HG02798 (cell line): Measurements from ENCODE around the gene INVS.
"Not testable (repeated sequence)": the region's sequence is repeated elsewhere in the genome, so short reads cannot be mapped to it uniquely, and the experiment has no call there.

Experiments
- ATAC-seq: cut with Tn5 transposase; IDR thresholded peaks from one replicate; pipeline ENCODE4 v1.9.1; 2021; ENCODE audit warnings: mild to moderate bottlenecking; ENCODE audit not compliant: unreplicated experiment, poor library complexity

The INVS gene

DNA sequence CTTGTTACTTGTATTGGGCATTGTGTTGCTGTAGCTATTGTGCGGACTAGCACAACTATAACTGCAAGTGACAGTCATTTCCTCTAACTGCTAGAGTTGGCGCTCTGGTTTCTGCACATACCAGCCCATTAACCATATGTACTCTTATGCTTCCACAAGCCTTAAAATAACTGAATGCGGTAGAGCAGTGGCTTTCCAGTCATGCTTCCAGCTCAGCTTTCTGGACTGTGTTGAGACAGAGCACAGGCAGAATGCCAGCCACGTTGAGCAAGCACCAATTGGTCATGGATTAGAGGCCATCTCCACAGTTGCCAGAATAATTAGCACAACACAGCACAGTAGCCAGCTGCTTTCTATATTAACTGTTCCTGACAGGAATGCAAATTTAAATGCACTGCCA lies 12.2 kb downstream of the INVS start:
- no peak for ATAC-seq

DNA sequence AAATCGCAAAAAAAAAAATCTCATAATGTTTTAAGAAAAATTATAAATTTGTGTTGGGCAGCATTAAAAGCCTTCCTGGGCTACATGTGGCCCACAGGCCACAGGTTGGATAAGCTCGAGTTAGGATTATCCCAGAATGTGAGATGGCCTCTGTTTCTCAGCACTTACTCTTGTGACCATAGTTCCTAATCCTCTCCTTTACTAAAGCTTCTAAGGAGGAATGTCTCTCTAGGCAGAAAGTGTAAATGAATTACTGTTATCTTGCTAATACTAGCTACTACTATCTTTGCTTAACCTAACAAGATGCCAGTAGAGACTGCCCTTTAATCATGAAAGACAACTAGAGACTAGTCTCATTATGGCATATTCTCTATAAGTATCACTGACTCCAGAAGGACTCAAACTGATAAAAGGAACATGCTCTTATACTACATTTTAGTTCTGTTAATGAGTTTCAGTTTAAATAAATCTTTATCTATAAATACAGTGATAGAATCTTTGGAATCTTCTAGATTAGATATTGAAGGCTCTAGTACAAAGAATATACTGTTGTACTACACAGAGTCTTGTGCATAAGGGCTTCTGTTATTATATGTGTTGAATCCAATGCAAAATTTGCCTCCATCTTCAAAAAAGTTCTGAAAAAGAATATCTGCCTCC lies 13.8 kb downstream of the INVS start:
- no peak for ATAC-seq

DNA sequence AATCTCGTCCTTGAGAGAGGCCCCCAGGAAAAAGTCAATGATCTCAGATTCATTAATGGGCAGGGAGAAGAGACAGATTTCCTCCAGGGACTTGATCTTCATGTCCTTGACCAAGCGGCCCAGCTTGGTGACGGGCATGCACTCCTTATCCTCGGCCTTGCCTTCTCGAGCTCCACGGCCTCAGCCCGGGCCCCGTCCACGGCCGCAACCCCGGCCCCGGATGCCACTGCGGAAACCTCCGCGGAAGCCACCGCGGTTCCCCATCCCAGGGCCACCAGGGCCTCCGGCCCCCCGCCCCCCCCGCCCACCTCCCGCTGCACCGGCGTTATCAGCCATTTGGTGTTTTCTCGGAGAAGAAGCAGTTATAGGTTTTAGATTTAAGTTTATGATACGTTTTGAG lies 18.3 kb downstream of the INVS start:
- ATAC-seq: no peak

DNA sequence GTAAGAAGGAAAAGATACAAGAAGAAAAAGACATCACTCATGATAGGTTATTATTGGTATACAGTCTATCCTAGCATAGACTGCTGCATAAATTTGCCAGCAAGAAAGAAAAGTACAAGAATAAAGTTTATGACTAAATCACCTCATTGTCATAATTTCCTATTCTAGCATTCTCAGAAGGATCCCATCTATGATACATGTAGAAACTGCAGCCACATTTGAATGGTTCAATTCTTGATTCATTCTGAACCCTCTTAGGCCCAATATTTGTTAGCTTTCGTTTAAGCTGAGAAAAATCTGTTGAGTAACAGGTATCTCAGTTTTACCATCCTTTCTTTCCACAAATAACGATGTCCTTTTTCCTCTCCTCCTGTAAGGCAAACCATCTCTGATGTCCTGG lies 21.2 kb downstream of the INVS start:
- no peak for ATAC-seq

DNA sequence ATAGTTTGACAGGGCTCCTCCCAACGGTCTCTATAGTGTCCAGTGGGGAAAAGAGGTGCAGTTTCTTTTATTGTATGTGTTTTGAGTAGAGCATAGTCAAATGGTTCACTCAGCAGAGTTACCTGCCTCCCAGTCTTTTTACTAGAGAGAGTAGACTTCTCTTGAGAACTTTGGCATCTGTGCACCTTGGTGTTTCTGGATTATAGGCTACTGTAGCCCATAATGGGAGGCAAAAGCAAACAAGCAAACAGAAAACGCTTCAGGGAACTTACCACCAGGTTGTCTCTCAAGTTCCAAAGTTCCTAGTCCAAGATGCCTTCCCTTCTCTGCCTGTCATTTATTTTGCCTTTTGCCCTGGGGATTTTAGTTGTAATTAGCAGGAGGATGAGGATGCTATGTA lies 26.2 kb downstream of the INVS start:
- no peak for ATAC-seq

DNA sequence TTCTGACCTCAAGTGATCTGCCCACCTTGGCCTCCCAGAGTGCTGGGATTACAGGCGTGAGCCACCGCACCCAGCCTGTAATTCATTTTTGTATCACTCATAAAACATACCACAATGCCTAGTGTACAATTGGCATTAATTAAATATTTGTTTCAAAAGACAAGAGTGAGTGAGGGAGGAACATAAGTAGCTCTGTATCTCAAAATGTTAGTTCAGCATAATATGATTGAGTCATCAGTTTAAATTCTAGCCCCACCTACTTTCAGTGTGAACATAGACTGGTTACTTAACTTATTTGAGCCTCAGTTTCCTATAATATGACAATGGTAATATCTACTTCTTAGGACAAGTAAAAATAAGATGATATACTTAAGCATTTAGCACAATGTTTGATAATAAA lies 26.9 kb downstream of the INVS start:
- no peak for ATAC-seq

DNA sequence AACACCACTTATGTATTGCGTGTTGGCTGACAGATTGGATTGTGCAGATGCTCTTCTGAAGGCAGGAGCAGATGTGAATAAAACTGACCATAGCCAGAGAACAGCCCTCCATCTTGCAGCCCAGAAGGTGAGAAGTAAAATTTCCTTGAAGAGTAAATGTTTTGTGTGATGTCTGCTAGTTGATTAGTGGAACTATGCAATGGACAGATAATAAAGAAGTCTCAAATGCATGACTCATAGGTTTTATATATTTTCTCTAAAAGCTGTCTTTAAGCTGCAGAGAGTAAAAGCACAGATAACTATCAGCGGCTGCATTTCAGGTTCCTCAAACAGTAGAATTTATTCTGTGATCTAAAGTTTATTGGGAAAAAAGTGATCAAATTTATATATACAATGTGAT lies 27.4 kb downstream of the INVS start:
- no peak for ATAC-seq

DNA sequence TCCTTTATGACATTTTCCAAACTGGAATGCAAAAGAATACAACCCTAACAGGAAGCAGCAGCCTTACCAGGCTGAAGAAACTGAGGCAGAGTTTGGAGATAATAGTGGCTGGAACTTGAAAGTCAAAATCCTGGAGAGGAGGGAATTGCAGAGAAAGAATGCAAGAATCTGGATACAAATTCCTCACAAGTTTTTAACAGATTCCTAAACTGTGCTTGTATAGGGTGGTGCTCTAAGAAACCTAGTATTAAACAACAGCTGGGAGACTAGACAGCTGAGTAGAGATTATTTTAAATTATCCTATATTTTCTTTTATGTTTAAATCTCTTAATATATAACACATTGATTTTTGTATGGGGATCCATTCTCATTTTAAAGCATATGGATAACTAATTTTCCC lies 30.7 kb downstream of the INVS start:
- no peak for ATAC-seq

DNA sequence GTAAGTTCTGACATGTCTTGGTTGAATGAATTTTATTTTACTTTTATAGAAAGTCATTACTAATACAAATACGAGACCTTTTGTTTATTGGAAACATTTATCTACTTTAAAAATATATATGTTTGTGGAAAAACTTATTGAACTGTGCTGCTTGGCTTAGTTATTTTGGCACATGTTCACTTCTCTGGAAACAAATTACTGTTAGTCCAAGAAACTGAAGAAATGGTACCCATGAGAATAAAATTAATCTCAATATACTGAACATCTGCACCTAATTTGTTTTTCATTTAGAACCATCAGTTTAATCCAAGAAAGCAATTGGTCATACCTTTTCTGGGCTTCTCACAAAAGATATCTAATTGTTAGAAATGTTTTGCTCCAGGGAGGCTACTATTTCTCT lies 32.2 kb downstream of the INVS start:
- no peak for ATAC-seq

DNA sequence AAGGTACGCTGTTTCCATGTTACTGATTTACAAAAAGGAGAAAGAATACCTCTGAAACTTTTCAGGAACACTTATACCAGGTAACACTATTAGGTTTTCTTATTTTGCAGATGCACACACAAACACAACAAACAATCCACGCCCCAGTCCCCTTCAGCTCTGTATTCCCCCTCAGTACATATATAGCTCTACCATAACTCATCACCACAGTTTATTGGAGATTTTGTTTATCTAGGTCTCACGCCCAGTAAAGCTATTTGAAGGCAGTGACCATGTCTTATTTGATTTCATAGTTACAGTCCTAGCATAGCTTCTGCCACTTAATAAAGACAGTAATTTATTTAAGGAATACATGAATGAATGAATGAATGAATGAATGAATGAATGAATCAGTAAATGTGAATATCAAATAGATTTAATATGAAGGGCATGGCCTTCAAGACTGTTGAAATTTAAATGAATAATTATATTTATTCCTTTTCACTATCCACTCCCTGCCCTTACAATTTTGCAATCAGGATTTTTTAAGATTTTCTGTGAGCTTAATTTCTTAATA lies 32.9 kb downstream of the INVS start:
- ATAC-seq: no peak

DNA sequence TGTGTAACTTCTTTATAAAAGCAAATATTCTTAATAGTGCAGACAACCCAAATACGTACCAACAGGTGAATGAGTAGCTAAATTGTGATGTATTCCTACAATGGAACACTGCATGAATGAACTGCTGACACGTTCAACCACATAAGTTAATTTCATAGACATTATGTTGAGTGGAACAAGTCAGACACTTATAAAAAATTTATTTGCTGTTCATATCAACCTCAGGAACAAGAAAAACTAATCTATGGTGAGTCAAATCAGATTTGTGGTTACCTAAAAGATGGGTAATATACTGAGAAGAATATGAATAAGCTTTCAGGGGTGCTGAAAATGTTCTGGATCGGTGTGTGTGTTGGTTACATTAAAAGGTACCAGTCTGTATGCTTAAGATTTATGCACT lies 35.7 kb downstream of the INVS start:
- ATAC-seq: no peak

DNA sequence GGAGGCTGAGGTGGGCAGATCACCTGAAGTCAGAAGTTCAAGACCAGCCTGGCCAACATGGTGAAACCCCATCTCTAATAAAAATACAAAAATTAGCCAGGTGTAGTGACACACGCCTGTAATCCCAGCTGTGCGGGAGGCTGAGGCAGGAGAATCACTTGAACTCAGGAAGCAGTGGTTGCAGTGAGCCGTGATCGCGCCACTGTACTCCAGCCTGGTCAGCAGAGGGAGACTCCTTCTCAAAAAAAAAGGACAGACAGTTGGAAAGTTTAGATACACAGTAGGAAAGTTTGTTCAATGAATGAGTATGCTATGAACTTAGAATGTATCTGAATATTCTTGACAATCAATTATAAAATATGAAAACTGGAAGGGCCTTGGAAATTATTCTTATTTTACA lies 37.8 kb downstream of the INVS start:
- not testable (repeated sequence) for ATAC-seq

DNA sequence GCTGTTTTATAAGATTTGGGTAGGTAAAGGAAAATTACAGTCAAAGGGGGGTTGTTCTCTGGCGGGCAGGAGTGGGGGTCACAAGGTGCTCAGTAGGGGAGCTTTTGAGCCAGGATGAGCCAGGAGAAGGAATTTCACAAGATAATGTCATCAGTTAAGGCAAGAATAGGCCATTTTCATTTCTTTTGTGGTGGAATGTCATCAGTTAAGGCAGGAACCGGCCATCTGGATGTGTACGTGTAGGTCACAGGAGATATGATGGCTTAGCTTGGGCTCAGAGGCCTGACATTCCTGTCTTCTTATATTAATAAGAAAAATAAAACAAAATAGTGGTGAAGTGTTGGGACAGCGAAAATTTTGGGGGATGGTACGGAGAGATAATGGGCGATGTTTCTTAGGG lies 41.3 kb downstream of the INVS start:
- not testable (repeated sequence) for ATAC-seq

DNA sequence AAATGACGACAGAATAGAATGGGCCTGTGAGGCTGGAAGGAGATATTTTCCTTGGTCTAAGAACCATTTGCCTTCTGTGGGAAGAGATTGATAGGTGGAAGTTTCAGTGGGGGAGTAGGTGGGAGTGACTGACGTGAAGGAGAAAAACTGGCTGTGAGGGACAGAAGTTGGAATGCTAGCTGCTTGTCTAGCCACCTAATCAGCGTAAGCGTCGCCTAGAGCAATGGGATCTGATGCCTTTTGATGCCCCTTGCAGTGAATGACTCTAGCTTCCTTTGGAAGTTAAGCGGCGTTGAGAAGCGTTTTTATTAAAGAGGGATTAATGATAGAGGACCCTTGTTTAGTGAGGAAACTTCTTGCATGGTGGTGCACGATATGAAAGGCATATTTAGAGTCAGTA lies 42.8 kb downstream of the INVS start:
- not testable (repeated sequence) for ATAC-seq

DNA sequence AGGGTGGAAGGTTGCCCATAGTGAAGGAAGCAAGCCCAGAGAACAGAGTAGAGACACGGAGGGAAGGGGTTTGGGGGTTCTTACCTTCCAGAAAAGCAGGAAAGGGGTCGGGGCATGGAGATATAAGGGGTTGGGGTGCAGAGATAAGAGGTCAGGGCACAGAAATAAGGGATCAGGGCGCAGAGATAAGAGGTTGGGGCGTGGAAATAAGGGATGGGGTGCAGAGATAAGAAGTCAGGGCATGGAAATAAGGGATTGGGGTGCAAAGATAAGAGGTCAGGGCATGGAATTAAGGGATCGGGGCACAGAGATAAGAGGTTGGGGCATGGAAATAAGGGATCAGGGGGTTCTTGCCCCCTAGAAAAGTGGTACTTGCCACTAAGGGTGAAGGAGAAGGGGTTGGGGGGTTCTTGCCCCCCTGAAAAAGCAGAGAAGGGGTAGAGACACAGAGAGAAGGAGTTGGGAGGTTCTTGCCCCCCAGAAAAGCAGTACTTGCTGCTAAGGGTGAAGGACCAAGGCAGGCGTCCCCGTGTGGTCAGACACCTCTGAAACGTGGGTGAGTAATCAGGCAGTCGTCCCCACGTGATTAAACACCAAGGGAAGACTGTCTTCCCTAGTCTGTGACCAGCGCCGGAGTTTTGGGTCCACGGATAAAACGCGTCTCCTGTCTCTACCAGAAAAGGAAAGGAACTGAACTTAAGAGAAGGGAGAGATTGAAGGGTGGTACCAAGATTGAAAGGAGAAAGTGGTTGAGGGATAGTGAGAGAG lies 46.3 kb downstream of the INVS start:
- not testable (repeated sequence) for ATAC-seq

DNA sequence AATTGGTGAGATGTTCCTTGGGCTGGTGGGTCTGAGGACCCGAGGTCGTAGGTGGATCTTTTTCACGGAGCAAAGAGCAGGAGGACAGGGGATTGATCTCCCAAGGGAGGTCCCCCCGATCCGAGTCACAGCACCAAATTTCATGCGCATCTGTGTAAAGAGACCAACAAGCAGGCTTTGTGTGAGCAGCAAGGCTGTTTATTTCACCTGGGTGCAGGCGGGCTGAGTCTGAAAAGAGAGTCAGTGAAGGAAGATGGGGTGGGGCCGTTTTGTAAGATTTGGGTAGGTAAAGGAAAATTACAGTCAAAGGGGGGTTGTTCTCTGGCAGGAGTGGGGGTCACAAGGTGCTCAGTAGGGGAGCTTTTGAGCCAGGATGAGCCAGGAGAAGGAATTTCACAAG lies 46.9 kb downstream of the INVS start:
- ATAC-seq: not testable (repeated sequence)

DNA sequence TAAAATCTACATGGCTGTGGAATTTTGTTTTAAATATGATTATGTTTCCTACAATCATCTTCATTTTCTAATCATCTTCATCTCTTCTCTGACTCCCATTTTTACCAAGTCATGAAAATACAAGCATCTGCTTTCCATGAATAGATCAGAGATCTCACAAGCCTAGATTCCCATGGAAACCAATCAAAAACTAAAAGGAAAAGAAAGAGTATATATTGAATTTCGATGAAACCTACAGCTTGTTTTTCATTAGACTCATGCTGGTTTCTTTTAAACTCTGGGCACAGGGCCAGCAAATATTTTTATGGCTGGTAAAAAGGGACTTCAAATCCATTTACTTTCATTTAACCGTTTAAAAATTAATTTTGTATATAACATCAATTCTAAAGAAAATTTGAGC lies 51.2 kb downstream of the INVS start:
- ATAC-seq: no peak

DNA sequence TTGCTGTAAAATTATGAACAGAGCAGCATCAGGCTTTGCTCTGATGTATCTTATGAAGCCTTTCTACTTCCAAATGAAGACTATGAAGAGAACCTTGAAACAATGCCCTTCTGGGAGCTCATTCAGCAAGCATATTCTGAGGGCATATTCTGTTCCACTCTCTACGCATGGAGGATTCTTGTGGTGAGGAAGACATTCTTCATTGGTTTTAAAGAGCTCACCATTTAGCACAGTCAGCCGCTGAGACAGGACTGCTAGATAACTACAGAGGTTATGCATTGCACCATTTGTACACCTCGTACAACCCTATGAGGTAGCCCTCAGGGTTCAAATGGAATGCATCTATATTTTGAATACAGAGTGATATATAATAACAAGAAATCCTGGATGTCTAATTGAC lies 61.0 kb downstream of the INVS start:
- ATAC-seq: no peak

DNA sequence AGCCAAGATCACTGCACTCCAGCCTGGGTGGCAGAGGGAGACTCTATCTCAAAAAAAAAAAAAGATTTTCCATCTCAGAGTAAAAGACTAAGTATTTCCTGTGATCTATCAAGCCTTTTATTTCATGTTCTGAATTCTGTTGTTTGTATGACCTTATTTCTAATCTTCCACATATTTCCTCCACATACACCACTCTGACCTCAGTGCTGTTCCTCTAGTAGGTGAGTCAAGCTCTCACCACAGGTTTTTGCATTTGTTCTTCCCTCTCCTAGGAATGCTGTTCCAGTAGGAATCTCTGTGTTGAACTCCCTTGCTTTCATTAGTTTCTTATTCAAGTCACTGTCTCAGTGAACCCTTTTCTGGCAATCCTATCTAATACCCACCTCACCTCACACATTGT lies 68.1 kb downstream of the INVS start:
- ATAC-seq: no peak

DNA sequence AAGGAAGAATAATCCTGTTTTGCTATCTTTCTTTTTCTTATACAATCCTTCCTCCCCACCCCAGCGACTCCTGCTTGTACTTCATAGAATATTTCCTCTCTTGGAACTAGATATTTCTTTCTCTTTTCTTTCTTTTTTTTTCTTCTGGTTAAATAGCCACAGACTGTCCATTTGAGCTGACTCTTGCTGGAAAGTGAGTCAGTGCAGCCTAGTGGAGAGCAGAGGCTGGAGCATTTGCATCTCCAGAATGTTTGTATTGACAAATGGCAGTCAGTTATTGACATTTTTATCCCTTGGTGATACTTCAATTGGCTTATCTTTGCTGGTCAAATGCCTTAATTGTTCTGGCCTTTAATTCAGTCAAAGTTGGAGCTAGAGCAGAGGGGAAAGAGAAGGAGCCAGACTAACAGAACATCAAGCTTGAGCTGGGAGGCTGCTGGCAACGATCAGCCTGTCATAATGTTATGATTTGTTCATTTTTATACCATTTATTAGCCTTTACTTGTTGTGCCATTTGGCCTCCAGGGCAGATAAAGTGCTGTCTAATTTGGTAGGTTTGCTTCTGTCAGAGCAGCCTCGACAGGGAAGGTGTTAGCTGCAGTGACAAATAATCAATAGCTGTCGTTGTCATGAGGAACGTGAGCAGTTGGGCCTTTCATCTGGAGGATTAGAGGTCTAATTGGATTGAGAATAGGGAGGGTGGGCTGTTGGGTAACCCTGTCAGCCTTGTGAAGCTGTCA lies 69.0 kb downstream of the INVS start:
- ATAC-seq: no peak

DNA sequence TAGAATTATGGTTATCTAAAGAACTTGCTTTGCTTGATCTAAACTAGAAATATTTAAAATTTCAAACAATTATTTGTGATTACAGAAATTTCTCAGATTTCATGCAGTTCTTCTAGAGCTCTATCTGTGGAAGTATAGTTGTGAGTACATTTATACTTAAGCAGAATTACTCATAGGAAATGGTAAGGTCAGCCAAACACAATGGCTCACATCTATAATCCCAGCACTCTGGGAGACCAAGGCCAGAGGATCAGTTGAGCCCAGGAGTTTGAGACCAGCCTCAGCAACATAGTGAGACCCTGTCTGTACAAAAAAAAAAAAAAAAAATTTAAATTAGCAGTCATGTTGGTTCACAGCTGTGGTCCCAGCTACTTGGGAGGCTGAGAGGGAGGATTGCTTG lies 71.0 kb downstream of the INVS start:
- ATAC-seq: no peak
